SK-N-SH treated with all-trans-retinoic acid at 6 μM for 48 hours (cell line): Measurements from ENCODE around the gene ZNF300.
"Not testable (repeated sequence)": the region's sequence is repeated elsewhere in the genome, so short reads cannot be mapped to it uniquely, and the experiment has no call there.

Experiments used
- ATAC-seq: fragments of 200-7000 bp; cut with Tn5 transposase; 3 replicates; pipeline ENCODE4 v1.9.1; 2020; ENCODE audit warnings: mild to moderate bottlenecking, moderate library complexity
- ARNTL ChIP-seq: fragments of 450-650 bp; formaldehyde crosslinking; IDR thresholded peaks from 2 replicates; pipeline ENCODE4 v1.5.0; 2020; ENCODE audit warnings: low read depth, mild to moderate bottlenecking, moderate library complexity, borderline replicate concordance
- BACH2 ChIP-seq: fragments of 250-450 bp; sonication (Bioruptor Pico); IDR thresholded peaks from 2 replicates; pipeline ENCODE4 v1.9.0; 2021; ENCODE audit warnings: mild to moderate bottlenecking, borderline replicate concordance
- CREB5 ChIP-seq: fragments of 250-450 bp; sonication (Bioruptor Pico); IDR thresholded peaks from 2 replicates; pipeline ENCODE4 v1.5.1; 2020; ENCODE audit warnings: low read depth, mild to moderate bottlenecking, moderate library complexity
- CSDC2 ChIP-seq: fragments of 250-450 bp; sonication (Bioruptor Pico); IDR thresholded peaks from 2 replicates; pipeline ENCODE4 v1.5.0; 2020; ENCODE audit warnings: mild to moderate bottlenecking, moderate library complexity
- CSRNP3 ChIP-seq: fragments of 250-450 bp; sonication (Bioruptor Pico); IDR thresholded peaks from 2 replicates; pipeline ENCODE4 v1.5.1; 2021; ENCODE audit warnings: mild to moderate bottlenecking, moderate library complexity
- GLIS3 ChIP-seq: fragments of 250-450 bp; sonication (Bioruptor Pico); IDR thresholded peaks from 2 replicates; pipeline ENCODE4 v1.5.0; 2020; ENCODE audit warnings: mild to moderate bottlenecking, moderate library complexity
- ISL1 ChIP-seq: fragments of 250-450 bp; sonication (Bioruptor Pico); IDR thresholded peaks from 2 replicates; pipeline ENCODE4 v2.1.2; 2022; ENCODE audit warnings: mild to moderate bottlenecking, moderate library complexity
- OSR1 ChIP-seq: fragments of 250-450 bp; sonication (Bioruptor Pico); IDR thresholded peaks from 2 replicates; pipeline ENCODE4 v1.8.0; 2022; ENCODE audit warnings: moderate library complexity, mild to moderate bottlenecking, inconsistent platforms
- PATZ1 ChIP-seq: fragments of 250-450 bp; sonication (Bioruptor Pico); IDR thresholded peaks from 2 replicates; pipeline ENCODE4 v1.8.0; 2020; ENCODE audit warnings: mild to moderate bottlenecking, moderate library complexity, borderline replicate concordance
- POU6F1 ChIP-seq: fragments of 250-450 bp; sonication (Bioruptor Pico); IDR thresholded peaks from 2 replicates; pipeline ENCODE4 v1.8.0; 2021; ENCODE audit warnings: low read depth, mild to moderate bottlenecking, moderate library complexity, borderline replicate concordance
- PPARA ChIP-seq: fragments of 250-450 bp; sonication (Bioruptor Pico); IDR thresholded peaks from 2 replicates; pipeline ENCODE4 v1.5.0; 2020; ENCODE audit warnings: mild to moderate bottlenecking, borderline replicate concordance
- RARB ChIP-seq: fragments of 250-450 bp; sonication (Bioruptor Pico); IDR thresholded peaks from 2 replicates; pipeline ENCODE4 v1.8.0; 2021; ENCODE audit warnings: mild to moderate bottlenecking, moderate library complexity
- SNAI2 ChIP-seq: fragments of 250-450 bp; sonication (Bioruptor Pico); IDR thresholded peaks from 2 replicates; pipeline ENCODE4 v1.5.0; 2020; ENCODE audit warnings: mild to moderate bottlenecking, moderate library complexity
- TCF4 ChIP-seq: fragments of 250-450 bp; sonication (Bioruptor Pico); IDR thresholded peaks from 2 replicates; pipeline ENCODE4 v1.8.0; 2021; ENCODE audit warnings: mild to moderate bottlenecking, moderate library complexity, borderline replicate concordance
- TSHZ2 ChIP-seq: fragments of 250-450 bp; sonication (Bioruptor Pico); IDR thresholded peaks from 2 replicates; pipeline ENCODE4 v1.5.0; 2020; ENCODE audit warnings: mild to moderate bottlenecking, moderate library complexity
- ZFP3 ChIP-seq: fragments of 250-450 bp; sonication (Bioruptor Pico); IDR thresholded peaks from 2 replicates; pipeline ENCODE4 v1.5.0; 2020; ENCODE audit warnings: mild to moderate bottlenecking, moderate library complexity
- ZFP30 ChIP-seq: fragments of 450-650 bp; formaldehyde crosslinking; IDR thresholded peaks from 2 replicates; pipeline ENCODE4 v1.5.0; 2022; ENCODE audit warnings: mild to moderate bottlenecking, moderate library complexity
- ZNF565 ChIP-seq: fragments of 450-650 bp; formaldehyde crosslinking; conservative IDR thresholded peaks from 2 replicates; pipeline ENCODE4 v1.5.0; 2020; ENCODE audit warnings: low read depth, mild to moderate bottlenecking, moderate library complexity
- ZNF70 ChIP-seq: fragments of 450-650 bp; formaldehyde crosslinking; IDR thresholded peaks from 2 replicates; pipeline ENCODE4 v1.5.0; 2020; ENCODE audit warnings: mild to moderate bottlenecking, moderate library complexity
- ZNF8 ChIP-seq: fragments of 450-650 bp; formaldehyde crosslinking; IDR thresholded peaks from 2 replicates; pipeline ENCODE4 v1.5.0; 2020; ENCODE audit warnings: mild to moderate bottlenecking, moderate library complexity

ZNF300 gene

GRCh38 chr5:150862070-150862469 lies 42.7 kb downstream of the ZNF300 start:
- TF ChIP-seq SNAI2 (CRISPR knock-in tag): no peak
- no peak for TF ChIP-seq BACH2 (CRISPR knock-in tag)
- no peak for ATAC-seq

GRCh38 chr5:150860246-150860821 lies 44.4 kb downstream of the ZNF300 start:
- ATAC-seq: no peak
- TF ChIP-seq GLIS3 (CRISPR knock-in tag): no peak
- no peak for TF ChIP-seq ISL1 (CRISPR knock-in tag)

GRCh38 chr5:150856700-150857099 lies 48.1 kb downstream of the ZNF300 start:
- ATAC-seq: not testable (repeated sequence)

GRCh38 chr5:150853561-150853960 lies 51.2 kb downstream of the ZNF300 start:
- TF ChIP-seq ZNF565 (no peak), PATZ1 (CRISPR knock-in tag) (no peak), TSHZ2 (no peak)
- ATAC-seq: no peak

GRCh38 chr5:150851039-150851438 lies 53.7 kb downstream of the ZNF300 start:
- ATAC-seq: no peak
- no peak for TF ChIP-seq CSDC2 (CRISPR knock-in tag)
- no peak for TF ChIP-seq ZFP3
- no peak for TF ChIP-seq CSRNP3 (CRISPR knock-in tag)
- no peak for TF ChIP-seq PATZ1 (CRISPR knock-in tag)
- TF ChIP-seq OSR1: no peak
- TF ChIP-seq ARNTL (CRISPR knock-in tag): no peak
- no peak for TF ChIP-seq PPARA

GRCh38 chr5:150848271-150848670 lies 56.5 kb downstream of the ZNF300 start:
- no peak for ATAC-seq
- TF ChIP-seq ZFP3: no peak
- TF ChIP-seq BACH2 (CRISPR knock-in tag): no peak
- TF ChIP-seq RARB (CRISPR knock-in tag): no peak
- no peak for TF ChIP-seq ZFP30 (CRISPR knock-in tag)
- no peak for TF ChIP-seq CREB5 (CRISPR knock-in tag)
- no peak for TF ChIP-seq TCF4 (CRISPR knock-in tag)
- TF ChIP-seq ZNF70 (CRISPR knock-in tag): no peak
- TF ChIP-seq ZNF8 (CRISPR knock-in tag): no peak
- no peak for TF ChIP-seq POU6F1 (CRISPR knock-in tag)
- TF ChIP-seq PATZ1 (CRISPR knock-in tag): no peak
